Measurements from ENCODE around the gene GSG1L.

DNA sequence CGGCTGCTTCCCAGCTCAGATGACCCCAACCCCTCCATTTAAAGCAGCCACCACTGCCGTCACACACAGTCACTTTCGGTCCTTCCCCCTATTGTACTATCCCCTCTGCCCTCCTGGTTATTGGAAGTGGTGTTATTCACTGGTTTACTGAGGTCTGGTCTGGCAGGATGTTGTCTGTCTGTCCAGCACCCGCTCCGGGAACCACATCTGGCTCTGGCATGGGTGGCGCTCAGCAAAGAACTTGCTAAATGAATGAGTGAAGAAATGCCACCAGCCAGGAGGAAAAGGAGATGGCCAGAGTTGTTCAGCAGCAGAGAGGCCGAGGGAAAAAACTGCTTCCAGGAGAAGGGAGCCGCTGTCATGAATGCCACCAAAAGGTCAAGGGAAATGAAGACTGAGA lies 161.6 kb downstream of the GSG1L start:
- no peak for TF ChIP-seq POLR2A (IDR thresholded peaks at IDR 0.05; ENCODE audit: low read length)
- no peak for TF ChIP-seq GATA1 (IDR thresholded peaks at IDR 0.05; ENCODE audit: low read depth, low read length)

Data from erythroblast (primary cell).